ENCODE measurements around the gene PDIA6.
"Not testable (repeated sequence)": the region's sequence is repeated elsewhere in the genome, so short reads cannot be mapped to it uniquely, and the experiment has no call there.

The PDIA6 gene

DNA sequence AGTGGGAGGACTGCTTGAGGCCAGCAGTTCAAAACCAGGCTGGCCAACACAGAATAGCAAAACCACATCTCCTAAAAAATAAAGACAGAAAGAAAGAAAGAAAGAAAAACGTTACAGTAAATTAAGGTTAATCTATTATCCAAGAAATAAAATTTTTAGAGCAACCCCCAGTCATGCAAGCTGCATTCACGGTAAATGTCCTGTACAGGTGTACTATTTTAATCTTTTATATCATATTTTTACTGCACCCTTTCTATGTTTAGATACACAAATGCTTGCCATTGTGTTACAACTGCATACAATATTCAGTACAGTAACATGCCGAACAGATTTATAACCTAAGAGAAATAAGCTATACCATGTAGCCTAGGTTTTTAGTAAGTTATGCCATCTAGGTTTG is 6.0 kb downstream of the PDIA6 start:
- DNase-seq = no peak

DNA sequence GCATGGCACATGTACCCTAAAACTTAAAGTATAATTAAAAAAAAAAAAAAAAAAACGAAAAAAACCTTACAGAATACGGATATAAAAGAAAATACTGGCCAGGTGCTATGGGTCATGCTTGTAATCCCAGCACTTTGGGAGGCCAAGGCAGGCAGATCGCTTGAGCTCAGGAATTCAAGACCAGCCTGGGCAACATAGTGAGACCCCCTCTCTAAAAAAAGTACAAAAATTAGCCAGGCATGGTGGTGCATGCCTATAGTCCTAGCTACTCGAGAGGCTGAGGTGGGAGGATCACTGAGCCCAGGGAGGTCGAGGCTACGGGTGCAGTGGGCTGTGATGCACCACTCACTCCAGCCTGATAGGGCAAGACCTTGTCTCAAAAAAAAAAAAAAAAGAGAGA is 6.6 kb downstream of the PDIA6 start:
- DNase-seq = not testable (repeated sequence)

DNA sequence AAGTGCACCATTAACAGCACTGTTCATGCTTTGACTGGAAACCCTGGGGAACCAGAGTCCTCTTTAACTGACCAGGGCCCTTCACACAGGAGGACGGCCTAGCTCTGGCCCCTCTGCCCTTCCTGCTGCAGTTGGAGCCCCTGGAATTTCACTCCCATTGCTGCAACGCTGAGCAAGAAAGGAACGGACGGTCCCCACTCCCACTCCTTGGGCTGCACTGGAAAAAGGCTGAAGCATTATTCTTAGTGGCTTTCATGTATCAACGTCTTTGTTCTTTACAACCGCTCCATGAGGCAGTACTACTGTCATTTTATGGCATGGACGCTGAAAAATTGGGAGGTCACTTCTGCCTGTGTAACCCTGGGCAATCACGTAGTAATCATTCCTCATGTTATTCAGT is 9.9 kb downstream of the PDIA6 start:
- DNase-seq = no peak

GRCh38 chr2:10800163-10800562 is 12.4 kb downstream of the PDIA6 start:
- DNase-seq = no peak

DNA sequence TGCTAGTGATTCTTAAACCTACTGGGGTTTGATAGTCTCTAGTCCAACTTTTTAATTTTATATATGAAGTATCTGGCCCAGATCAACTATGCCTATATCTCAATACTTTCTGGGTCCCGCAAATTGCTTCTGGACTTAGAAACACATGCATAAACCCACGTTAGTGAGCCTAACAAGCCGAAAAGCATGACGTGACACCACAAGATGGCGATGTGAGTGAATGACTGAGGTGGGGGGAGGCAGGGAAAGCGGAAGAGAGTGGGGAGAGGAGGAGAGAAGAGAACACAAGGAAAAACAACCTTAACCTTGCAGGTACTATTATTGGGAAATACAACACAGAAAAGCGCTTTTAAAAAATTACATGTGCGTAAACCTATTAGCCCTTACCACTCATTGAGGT is 13.8 kb downstream of the PDIA6 start:
- no peak for DNase-seq

GRCh38 chr2:10796703-10797102 is 15.9 kb downstream of the PDIA6 start:
- DNase-seq = no peak

DNA sequence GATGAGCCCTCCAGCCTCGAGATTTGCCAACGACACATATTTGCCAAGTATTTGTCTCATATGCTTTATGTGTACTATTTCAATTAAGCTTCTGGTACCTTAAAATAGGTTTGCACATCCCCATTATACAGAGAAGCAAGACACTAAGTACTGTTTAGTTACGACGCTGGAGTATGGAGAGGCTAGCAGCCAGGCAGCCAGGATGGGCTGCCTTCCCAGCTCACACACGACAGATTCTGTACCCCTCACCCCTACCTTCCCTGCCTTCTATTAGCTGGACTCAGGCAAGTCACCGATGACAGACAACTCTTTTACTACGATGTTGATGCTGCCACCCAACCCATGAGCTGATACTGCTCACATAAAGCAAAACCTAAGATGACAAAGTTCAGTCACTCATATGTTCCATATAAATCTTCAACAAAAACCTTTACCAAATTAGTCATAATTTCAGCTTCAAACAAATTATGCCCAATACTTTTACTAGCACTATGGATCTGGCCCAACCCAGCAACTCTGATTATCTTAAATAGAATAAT is 17.0 kb downstream of the PDIA6 start:
- no peak for DNase-seq

- no peak for DNase-seq
Observed at GRCh38 chr2:10794876-10795275, 17.7 kb downstream of the PDIA6 start.

- DNase-seq = no peak
Observed at GRCh38 chr2:10793816-10794215, 18.8 kb downstream of the PDIA6 start.

- DNase-seq = no peak
Observed at GRCh38 chr2:10792660-10793400, 19.8 kb downstream of the PDIA6 start.

DNA sequence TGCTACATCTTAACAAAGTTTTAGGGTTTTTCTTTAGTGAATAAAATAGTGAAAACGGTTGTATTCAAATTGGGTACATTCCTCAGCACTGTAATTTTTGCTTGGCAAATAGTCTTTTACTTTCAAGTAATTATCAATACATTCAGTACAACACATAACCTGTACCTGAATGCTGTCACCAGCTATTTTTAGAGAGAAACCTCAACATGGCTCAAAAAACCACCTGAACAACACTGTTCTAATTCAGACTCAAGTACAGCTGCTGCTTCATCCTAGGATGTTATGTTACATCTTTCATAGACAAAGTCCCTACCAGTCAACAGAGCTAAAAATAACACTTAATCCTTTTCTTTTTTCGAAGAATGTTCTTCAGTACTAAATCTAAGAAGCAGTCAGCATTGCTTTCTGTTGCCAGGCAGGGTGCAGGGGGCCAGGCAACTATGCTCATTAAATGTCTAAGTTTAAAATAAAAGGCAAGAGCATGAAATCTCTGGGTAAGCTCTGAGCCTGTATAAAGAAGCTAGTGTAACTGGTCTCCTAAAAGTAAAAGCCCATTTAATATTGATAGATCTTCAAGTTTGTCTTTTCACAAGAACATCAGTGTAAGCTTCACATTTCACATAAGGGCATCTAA is 20.5 kb downstream of the PDIA6 start:
- no peak for DNase-seq

DNA sequence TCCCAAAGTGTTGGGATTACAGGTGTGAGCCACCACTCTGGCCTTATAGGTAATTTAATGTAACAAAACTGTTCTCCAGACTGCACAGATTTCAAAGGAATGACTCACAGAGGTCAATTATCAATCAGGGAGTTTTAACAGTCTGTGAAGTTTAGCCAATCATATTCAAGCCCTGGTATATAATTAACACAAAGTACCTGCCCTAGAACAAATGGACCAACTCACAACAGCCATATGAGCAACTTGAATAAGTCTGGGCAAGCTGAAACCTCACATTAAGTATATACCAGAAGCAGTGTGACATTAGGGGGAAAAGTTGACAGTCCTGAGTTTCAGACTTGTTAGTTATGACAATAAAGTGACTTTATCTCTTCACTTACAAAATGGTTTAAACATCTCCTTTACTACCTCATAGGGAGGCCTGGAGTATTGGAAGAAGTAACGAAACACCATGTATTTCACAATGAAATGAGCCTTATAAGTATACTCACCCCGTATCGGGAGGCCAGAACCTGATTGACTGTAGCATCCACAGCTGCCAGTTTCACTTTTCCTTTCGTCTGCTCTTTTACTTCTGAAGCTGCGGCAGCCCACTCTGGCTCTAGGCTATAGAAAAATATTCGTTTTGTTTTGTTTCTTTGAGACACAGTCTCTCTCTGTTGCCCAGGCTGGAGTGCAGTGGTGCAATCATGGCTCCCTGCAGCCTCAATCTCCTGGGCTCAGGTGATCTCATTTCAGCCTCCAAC is 22.2 kb downstream of the PDIA6 start:
- DNase-seq = no peak

DNA sequence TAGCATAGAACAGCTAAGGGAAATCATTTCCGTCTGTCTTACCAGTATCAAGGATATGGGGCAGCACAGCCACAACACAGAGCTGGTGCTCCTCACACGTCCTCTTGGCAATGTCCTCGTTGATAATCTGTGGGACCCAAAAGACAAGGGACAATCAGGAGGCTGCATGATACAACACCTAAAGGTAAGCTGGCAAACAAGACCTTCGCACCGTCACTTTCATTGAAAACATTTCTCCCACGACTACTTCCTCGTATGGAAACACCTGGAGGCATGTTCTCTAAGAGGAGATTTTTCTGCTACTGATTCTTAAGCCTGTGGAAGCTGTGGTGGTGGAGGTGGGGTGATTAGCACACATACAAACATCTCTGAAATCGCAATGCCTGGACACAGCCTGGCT is 23.7 kb downstream of the PDIA6 start:
- DNase-seq = no peak

DNA sequence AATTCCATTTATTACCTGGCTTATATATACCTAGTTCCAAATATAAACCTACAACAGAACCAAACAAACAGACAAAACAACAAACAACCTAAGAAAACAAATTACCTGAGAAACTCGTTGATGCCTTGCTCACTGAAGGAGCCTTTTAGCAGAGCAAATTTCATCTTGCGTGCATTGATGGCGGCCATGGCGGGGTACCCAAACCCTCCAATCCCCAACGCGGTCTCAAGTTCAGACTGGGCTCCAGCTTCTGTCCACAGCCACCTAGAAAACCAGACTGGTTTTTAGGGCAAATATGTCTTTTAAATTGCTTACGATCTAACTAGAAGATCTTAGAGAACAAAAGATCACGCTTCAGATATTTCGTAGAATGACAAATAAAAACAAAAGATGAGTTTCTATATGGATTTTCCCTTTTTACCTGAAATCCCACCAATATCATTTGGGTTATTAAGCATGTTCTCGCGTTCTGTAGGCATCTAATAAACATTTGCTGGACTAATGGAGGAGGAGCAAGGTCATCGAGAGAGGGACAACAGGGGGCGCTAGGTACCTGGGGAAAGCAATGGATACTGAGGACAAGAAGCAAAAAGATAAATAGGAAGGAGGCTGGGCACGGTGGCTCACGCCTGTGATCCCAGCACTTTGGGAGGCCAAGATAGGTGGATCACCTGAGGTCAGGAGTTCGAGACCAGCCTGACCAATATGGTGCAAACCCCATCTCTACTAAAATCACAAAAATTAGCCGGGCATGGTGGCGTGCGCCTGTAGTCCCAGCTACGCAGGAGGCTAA is 25.2 kb downstream of the PDIA6 start:
- no peak for DNase-seq

DNA sequence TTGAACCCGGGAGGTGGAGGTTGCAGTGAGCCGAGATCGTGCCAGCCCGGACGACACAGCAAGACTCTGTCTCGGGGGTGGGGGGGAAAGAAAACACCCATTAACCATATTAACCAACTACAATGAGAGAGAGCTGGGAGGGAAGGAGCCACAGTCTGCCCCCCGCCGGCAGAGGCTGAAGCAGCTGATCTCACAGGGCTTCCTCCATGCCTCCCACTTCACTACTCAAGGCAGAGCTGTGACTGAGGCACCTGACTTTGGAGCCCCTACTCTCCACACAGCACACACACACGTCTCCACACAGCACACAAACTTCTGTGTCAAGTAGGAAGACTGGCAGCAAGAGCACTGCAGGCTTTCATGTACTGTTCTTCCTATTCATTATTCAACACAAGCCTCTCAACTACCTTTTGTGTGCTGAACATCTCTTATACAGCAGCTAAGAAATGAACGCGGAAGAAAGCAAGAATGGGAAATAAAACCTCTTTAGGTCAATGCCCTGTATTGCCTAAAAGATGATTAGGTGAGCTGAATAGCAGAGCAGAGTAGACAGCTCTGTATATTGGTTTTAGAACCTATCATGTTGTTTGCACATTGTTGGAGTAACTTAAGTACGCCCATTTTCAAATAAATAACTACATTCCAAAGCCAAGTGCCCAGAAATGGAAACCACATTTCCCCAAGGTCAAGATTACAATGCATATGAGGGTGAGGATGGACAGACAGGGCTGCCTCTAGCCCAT is 26.2 kb downstream of the PDIA6 start:
- DNase-seq = no peak

GRCh38 chr2:10785260-10785659 is 27.3 kb downstream of the PDIA6 start:
- no peak for DNase-seq

- no peak for DNase-seq
Observed at GRCh38 chr2:10784719-10785118, 27.9 kb downstream of the PDIA6 start.

DNA sequence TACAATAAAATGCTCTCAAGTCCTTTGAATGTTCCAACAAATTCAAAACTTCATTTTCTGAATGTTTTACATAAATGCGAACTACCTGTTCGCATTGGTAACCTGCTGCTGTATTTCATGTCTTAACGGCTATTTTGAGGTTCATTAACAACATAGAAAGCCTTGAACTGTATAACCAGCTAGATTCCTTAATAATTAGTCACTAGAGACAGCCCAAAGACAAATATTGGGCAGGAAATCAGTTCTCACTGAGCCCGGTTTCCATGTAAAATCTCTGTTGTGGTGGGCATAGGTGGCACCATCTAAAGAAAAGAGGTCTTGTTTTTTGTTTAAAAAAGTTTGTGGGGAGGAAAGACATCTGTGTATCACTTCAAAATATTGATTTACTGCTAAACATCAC is 29.2 kb downstream of the PDIA6 start:
- DNase-seq = no peak

DNA sequence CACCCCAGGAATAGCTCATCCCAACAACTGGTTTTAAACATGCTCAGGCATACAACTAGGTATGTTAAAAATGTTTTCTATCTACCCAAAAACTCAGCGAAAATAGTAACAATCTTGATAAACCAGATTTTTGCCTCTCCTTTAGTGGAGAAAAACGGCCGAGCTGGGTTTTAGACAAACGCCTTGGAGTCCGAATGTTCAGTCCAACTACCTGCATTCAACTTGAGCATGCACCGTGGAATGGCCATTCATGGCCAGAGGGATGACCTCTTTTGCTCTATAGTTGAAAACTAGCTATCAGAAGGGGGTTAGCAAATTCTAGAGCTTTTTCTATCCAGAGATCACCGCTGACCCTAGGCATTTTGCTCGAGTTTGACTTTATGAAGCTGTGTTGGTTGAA is 30.8 kb downstream of the PDIA6 start:
- DNase-seq = no peak

DNA sequence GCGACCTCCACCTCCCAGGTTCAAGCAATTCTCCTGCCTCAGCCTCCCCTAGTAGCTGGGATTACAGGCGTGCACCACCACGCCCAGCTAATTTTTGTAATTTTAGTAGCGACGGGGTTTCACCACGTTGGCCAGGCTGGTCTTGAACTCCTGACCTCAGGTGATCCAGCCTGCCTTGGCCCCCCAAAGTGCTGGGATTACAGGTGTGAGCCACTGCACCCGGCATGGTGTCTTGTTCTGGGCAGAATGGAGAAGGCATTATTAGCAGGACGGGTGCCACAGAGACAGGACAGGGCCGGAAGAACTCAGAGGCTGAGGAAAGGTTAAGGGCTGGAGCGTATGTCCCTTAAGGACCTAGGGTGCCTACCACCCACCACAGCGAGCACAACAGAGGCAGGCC is 31.8 kb downstream of the PDIA6 start:
- DNase-seq = not testable (repeated sequence)

DNA sequence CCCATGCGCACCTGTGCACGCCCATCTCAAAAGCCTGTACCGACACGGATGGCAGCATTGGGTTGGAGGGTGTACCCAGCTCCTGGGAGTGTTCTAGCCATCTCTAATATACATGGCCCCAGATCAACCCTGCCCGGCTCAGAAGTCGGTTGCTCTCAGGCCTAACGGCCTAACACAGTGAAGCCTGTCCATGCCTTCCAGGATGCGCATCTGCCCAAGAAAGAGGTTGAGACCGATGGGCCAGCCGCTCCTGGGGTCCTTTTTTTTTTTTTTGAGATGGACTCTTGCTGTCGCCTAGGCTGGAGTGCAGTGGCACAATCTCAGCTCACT is 32.1 kb downstream of the PDIA6 start:
- DNase-seq = no peak

DNA sequence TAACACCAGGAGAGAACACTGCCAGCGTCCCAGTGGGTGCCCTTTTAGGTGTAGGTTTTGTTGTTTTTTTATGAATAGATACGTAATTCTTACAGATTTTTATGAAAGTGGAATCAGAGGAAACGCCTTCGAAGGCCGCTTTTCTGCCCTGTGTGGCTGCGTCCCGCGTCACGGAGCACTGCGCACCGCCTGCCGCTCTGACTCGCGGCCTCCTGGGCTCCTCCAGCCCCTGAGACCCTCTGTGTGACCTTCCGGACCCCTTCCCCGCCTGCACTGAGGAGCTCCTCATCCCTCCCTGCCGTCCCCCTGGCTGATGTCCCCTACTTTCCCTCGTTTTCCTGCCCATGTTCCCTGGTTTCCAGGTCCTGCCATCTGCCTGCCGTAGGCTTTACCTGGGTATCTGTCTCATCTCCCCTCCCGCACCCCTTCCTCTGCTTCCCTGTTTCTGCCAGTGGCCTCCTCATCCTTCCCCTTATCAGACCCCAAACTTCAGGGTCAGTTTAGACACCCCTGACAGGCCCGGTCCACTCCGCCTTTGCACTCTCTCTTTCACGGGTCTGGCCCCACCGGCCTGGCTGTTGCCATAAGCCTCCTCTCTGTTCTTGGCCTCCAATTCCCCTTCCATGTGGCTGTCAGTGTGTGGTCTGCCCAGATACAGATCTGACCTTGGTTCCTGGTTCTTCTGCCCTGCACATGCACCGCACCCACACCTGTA is 32.7 kb downstream of the PDIA6 start:
- DNase-seq = no peak

Measured in DMS79 treated with DMSO at 0.1 percent for 48 hours (cell line).